HEK293 (cell line): ENCODE measurements around the gene MYO7B.
"Not testable (repeated sequence)": the region's sequence is repeated elsewhere in the genome, so short reads cannot be mapped to it uniquely, and the experiment has no call there.

ENCODE experiments used
- CTCF ChIA-PET: fragments of 350-600 bp; formaldehyde crosslinking; extraction: SDS; loops from one replicate; lab custom pipeline; 2021; ENCODE audit warnings: antibody characterized with exemption; lab: Yijun Ruan, JAX
- POLR2A ChIA-PET: fragments of 300-600 bp; formaldehyde crosslinking; extraction: SDS; loops from one replicate; lab custom pipeline; 2020; ENCODE audit warnings: antibody characterized with exemption, inconsistent platforms; lab: Yijun Ruan, JAX
- H3K27ac ChIP-seq: fragments of 200-500 bp; sonication (Bioruptor generic); 2 replicates; pipeline ENCODE4 v1.5.1; 2014; ENCODE audit warnings: low read depth, low read length, control low read depth, inconsistent platforms; ENCODE audit errors: extremely low read depth
- H3K36me3 ChIP-seq, 2 experiments: fragments of 200-500 bp in 1 of 2; sonication (Bioruptor generic) in 1 of 2; 1 replicate in 1 of 2; 2 replicates in 1 of 2; pipeline ENCODE4 v1.5.1; 2014 to 2017; ENCODE audit warnings: inconsistent platforms in 2 of 2, low read length in 2 of 2; ENCODE audit not compliant: control insufficient read depth in 2 of 2, insufficient read depth in 1 of 2
- H3K4me1 ChIP-seq: fragments of 200-500 bp; sonication (Bioruptor generic); 2 replicates; pipeline ENCODE4 v1.5.1; 2014; ENCODE audit warnings: mild to moderate bottlenecking, low read length, inconsistent platforms; ENCODE audit not compliant: control insufficient read depth, insufficient read depth
- H3K4me3 ChIP-seq: 2 replicates; pipeline ENCODE4 v1.5.1; 2011; ENCODE audit warnings: low read depth, mild to moderate bottlenecking, control low read depth, low read length, moderate library complexity
- H3K9me3 ChIP-seq: fragments of 200-500 bp; sonication (Bioruptor generic); 2 replicates; pipeline ENCODE4 v1.5.1; 2014; ENCODE audit warnings: low read depth, low read length, inconsistent platforms; ENCODE audit not compliant: control insufficient read depth, insufficient read depth
- FEZF1 ChIP-seq: fragments of 450-650 bp; formaldehyde crosslinking; IDR thresholded peaks from 2 replicates; pipeline ENCODE4 v1.5.1; 2016; ENCODE audit warnings: missing biosample characterization, missing genetic modification characterization
- RBAK ChIP-seq: fragments of 450-650 bp; formaldehyde crosslinking; IDR thresholded peaks from 2 replicates; pipeline ENCODE4 v1.5.1; 2016; ENCODE audit warnings: missing biosample characterization, missing genetic modification characterization
- REPIN1 ChIP-seq: fragments of 450-650 bp; formaldehyde crosslinking; IDR thresholded peaks from 2 replicates; pipeline ENCODE4 v1.5.1; 2017; ENCODE audit warnings: missing biosample characterization, missing genetic modification characterization, low read depth
- ZBTB1 ChIP-seq: fragments of 450-650 bp; formaldehyde crosslinking; IDR thresholded peaks from 2 replicates; pipeline ENCODE4 v1.5.1; 2016; ENCODE audit warnings: missing biosample characterization, missing genetic modification characterization
- ZBTB7A ChIP-seq: fragments of 450-650 bp; formaldehyde crosslinking; IDR thresholded peaks from 2 replicates; pipeline ENCODE4 v1.5.1; 2016; ENCODE audit warnings: low read depth, missing biosample characterization, missing genetic modification characterization
- ZNF138 ChIP-seq: fragments of 450-650 bp; formaldehyde crosslinking; IDR thresholded peaks from 2 replicates; pipeline ENCODE4 v1.5.1; 2016; ENCODE audit warnings: missing biosample characterization, missing genetic modification characterization, borderline replicate concordance
- ZNF184 ChIP-seq: fragments of 450-650 bp; IDR thresholded peaks from 2 replicates; pipeline ENCODE4 v1.5.1; 2018; ENCODE audit warnings: missing biosample characterization, mild to moderate bottlenecking, missing genetic modification characterization
- ZNF19 ChIP-seq: fragments of 450-650 bp; formaldehyde crosslinking; IDR thresholded peaks from 2 replicates; pipeline ENCODE4; 2016; ENCODE audit warnings: missing biosample characterization, missing genetic modification characterization, low read depth
- ZNF266 ChIP-seq: fragments of 450-650 bp; formaldehyde crosslinking; IDR thresholded peaks from 2 replicates; pipeline ENCODE4 v1.5.1; 2016; ENCODE audit warnings: missing biosample characterization, missing genetic modification characterization, low read depth
- ZNF366 ChIP-seq: fragments of 450-650 bp; formaldehyde crosslinking; conservative IDR thresholded peaks from 2 replicates; pipeline ENCODE4 v1.5.1; 2016; ENCODE audit warnings: missing biosample characterization, missing genetic modification characterization
- ZNF391 ChIP-seq: fragments of 450-650 bp; formaldehyde crosslinking; IDR thresholded peaks from 2 replicates; pipeline ENCODE4 v1.5.1; 2016; ENCODE audit warnings: low read depth, missing biosample characterization, missing genetic modification characterization, borderline replicate concordance
- ZNF394 ChIP-seq: fragments of 450-650 bp; formaldehyde crosslinking; IDR thresholded peaks from 2 replicates; pipeline ENCODE4 v1.5.1; 2016; ENCODE audit warnings: missing biosample characterization, missing genetic modification characterization, mild to moderate bottlenecking, moderate library complexity, borderline replicate concordance
- ZNF404 ChIP-seq: fragments of 450-650 bp; formaldehyde crosslinking; IDR thresholded peaks from 2 replicates; pipeline ENCODE4 v1.5.1; 2017; ENCODE audit warnings: missing biosample characterization, missing genetic modification characterization
- ZNF510 ChIP-seq: fragments of 450-650 bp; formaldehyde crosslinking; IDR thresholded peaks from 2 replicates; pipeline ENCODE4 v1.5.1; 2018; ENCODE audit warnings: mild to moderate bottlenecking, missing genetic modification characterization, missing biosample characterization; ENCODE audit not compliant: insufficient replicate concordance
- ZNF544 ChIP-seq: fragments of 450-650 bp; formaldehyde crosslinking; IDR thresholded peaks from 2 replicates; pipeline ENCODE4 v1.5.0; 2017; ENCODE audit warnings: missing biosample characterization, missing genetic modification characterization
- ZNF629 ChIP-seq: fragments of 450-650 bp; formaldehyde crosslinking; IDR thresholded peaks from 2 replicates; pipeline ENCODE4 v1.5.1; 2017; ENCODE audit warnings: missing biosample characterization, missing genetic modification characterization
- ZNF791 ChIP-seq: fragments of 450-650 bp; formaldehyde crosslinking; IDR thresholded peaks from 2 replicates; pipeline ENCODE4 v1.5.1; 2016; ENCODE audit warnings: missing biosample characterization, missing genetic modification characterization
- ZSCAN16 ChIP-seq: fragments of 450-650 bp; formaldehyde crosslinking; IDR thresholded peaks from 2 replicates; pipeline ENCODE4 v1.5.1; 2016; ENCODE audit warnings: missing biosample characterization, missing genetic modification characterization
- TF ChIP-seq, protein P1 (sequence below): fragments of 450-650 bp; formaldehyde crosslinking; IDR thresholded peaks from 2 replicates; pipeline ENCODE4 v1.5.1; 2016; ENCODE audit warnings: missing biosample characterization, missing genetic modification characterization
- TF ChIP-seq, protein P2 (sequence below): fragments of 450-650 bp; formaldehyde crosslinking; IDR thresholded peaks from 2 replicates; pipeline ENCODE4 v1.5.1; 2016; ENCODE audit warnings: missing biosample characterization, missing genetic modification characterization
- TF ChIP-seq, protein P3 (sequence below): fragments of 450-650 bp; formaldehyde crosslinking; IDR thresholded peaks from 2 replicates; pipeline ENCODE4 v1.5.1; 2016; ENCODE audit warnings: missing biosample characterization, missing genetic modification characterization
- TF ChIP-seq, protein P4 (sequence below): fragments of 450-650 bp; formaldehyde crosslinking; IDR thresholded peaks from 2 replicates; pipeline ENCODE4 v1.5.1; 2017; ENCODE audit warnings: missing biosample characterization, missing genetic modification characterization

The MYO7B gene

DNA sequence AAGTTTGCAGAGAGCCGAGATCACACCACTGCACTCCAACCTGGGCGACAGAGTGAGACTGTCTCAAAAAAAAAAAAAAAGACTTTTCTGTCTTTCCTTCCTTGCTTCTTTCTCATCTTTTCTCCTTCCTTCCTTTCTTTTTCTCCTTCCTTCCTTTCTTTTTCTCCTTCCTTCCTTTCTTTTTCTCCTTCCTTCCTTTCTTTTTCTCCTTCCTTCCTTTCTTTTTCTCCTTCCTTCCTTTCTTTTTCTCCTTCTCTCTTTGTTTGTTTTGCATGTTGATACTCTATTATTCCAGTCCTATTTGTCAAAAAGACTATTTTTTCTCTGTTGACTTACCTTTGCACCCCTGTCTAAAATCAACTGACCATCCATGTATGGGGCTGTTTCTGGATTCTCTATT, 36.9 kb downstream of the MYO7B start:
- CTCF ChIA-PET, POLR2A ChIA-PET, H3K36me3 ChIP-seq, H3K9me3 ChIP-seq, H3K4me1 ChIP-seq, H3K27ac ChIP-seq, H3K4me3 ChIP-seq: not testable (repeated sequence)
- TF ChIP-seq ZNF366: peak; percentile 60

DNA sequence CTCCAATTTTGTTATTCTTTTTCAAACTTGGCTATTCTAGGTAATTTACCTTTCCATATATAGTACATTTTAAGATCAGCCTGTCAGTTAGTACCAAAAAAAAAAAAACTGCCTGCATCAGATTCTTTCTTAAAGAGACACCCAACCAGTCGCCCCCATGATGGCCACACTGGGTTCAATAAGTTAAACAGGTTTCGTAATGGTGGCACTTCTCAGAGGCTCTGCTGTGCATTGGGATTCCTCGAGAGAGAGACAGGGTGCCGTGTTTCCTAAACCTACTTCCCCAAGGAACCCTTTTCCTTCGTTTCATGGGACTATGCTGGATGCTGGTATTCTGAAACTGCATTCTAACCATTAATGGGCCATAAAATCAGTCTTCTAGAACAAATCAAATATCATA, 37.4 kb downstream of the MYO7B start:
- Histone ChIP-seq H3K4me3 (no peak overlapping the region), H3K4me1 (no peaks in the 10 kb centered on the region), H3K36me3 (no peaks in the 10 kb centered on the region), H3K27ac (no peak overlapping the region), H3K9me3 (no peaks in the 10 kb centered on the region)
- TF ChIP-seq ZNF544 (tag by site-specific recombination) (no peak), FEZF1 (tag by site-specific recombination) (no peak), ZNF791 (no peak), RBAK (tag by site-specific recombination) (no peak), ZNF510 (no peak), ZNF629 (tag by site-specific recombination) (no peak), REPIN1 (tag by site-specific recombination) (no peak), ZNF404 (no peak)
- ChIA-PET POLR2A (no interaction called here), CTCF (no interaction called here)

DNA sequence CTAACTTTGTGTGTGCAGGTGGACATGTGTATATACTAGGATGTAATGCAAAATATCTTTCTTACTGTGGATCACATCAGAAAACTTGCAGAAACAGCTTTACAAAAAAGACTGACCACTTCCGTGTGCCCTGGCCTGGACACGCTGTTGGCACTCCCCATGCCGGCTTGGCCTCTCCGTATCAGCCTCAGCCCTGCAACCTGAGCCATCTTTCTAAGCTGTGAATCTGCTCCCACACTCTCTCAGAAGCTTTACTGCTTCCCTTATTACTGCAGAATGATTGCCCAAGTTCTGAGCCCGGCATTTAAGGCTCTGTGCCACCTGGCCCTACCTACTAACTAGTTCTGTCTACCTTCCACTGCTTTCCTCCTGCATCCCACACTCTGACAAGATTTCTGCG, 37.8 kb downstream of the MYO7B start:
- H3K27ac ChIP-seq: no peak overlapping the region
- TF ChIP-seq ZNF266 (no peak), ZBTB1 (no peak), ZNF19 (no peak), ZNF391 (no peak), ZSCAN16 (tag by site-specific recombination) (no peak), ZNF394 (no peak), ZNF184 (tag by site-specific recombination) (no peak), ZNF791 (no peak), ZBTB7A (tag by site-specific recombination) (no peak), ZNF138 (no peak)
- TF ChIP-seq, protein P1, sequence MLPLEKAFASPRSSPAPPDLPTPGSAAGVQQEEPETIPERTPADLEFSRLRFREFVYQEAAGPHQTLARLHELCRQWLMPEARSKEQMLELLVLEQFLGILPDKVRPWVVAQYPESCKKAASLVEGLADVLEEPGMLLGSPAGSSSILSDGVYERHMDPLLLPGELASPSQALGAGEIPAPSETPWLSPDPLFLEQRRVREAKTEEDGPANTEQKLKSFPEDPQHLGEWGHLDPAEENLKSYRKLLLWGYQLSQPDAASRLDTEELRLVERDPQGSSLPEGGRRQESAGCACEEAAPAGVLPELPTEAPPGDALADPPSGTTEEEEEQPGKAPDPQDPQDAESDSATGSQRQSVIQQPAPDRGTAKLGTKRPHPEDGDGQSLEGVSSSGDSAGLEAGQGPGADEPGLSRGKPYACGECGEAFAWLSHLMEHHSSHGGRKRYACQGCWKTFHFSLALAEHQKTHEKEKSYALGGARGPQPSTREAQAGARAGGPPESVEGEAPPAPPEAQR (tag by site-specific recombination): no peak
- TF ChIP-seq, protein P2, sequence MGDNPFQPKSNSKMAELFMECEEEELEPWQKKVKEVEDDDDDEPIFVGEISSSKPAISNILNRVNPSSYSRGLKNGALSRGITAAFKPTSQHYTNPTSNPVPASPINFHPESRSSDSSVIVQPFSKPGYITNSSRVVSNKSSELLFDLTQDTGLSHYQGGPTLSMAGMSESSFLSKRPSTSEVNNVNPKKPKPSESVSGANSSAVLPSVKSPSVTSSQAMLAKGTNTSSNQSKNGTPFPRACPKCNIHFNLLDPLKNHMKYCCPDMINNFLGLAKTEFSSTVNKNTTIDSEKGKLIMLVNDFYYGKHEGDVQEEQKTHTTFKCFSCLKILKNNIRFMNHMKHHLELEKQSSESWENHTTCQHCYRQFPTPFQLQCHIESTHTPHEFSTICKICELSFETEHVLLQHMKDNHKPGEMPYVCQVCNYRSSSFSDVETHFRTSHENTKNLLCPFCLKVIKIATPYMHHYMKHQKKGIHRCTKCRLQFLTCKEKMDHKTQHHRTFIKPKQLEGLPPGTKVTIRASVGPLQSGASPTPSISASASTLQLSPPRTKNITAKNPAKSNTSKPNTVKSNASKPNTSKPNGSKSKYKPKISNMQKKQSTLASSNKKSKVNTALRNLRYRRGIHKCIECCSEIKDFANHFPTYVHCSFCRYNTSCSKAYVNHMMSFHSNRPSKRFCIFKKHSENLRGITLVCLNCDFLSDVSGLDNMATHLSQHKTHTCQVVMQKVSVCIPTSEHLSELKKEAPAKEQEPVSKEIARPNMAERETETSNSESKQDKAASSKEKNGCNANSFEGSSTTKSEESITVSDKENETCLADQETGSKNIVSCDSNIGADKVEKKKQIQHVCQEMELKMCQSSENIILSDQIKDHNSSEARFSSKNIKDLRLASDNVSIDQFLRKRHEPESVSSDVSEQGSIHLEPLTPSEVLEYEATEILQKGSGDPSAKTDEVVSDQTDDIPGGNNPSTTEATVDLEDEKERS (tag by site-specific recombination): no peak
- TF ChIP-seq, protein P3, sequence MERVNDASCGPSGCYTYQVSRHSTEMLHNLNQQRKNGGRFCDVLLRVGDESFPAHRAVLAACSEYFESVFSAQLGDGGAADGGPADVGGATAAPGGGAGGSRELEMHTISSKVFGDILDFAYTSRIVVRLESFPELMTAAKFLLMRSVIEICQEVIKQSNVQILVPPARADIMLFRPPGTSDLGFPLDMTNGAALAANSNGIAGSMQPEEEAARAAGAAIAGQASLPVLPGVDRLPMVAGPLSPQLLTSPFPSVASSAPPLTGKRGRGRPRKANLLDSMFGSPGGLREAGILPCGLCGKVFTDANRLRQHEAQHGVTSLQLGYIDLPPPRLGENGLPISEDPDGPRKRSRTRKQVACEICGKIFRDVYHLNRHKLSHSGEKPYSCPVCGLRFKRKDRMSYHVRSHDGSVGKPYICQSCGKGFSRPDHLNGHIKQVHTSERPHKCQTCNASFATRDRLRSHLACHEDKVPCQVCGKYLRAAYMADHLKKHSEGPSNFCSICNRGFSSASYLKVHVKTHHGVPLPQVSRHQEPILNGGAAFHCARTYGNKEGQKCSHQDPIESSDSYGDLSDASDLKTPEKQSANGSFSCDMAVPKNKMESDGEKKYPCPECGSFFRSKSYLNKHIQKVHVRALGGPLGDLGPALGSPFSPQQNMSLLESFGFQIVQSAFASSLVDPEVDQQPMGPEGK (tag by site-specific recombination): no peak
- TF ChIP-seq, protein P4, sequence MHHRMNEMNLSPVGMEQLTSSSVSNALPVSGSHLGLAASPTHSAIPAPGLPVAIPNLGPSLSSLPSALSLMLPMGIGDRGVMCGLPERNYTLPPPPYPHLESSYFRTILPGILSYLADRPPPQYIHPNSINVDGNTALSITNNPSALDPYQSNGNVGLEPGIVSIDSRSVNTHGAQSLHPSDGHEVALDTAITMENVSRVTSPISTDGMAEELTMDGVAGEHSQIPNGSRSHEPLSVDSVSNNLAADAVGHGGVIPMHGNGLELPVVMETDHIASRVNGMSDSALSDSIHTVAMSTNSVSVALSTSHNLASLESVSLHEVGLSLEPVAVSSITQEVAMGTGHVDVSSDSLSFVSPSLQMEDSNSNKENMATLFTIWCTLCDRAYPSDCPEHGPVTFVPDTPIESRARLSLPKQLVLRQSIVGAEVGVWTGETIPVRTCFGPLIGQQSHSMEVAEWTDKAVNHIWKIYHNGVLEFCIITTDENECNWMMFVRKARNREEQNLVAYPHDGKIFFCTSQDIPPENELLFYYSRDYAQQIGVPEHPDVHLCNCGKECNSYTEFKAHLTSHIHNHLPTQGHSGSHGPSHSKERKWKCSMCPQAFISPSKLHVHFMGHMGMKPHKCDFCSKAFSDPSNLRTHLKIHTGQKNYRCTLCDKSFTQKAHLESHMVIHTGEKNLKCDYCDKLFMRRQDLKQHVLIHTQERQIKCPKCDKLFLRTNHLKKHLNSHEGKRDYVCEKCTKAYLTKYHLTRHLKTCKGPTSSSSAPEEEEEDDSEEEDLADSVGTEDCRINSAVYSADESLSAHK (tag by site-specific recombination): no peak
- H3K4me3 ChIP-seq: no peak overlapping the region
- POLR2A ChIA-PET: no interaction called here
- no peaks in the 10 kb centered on the region for H3K4me1 ChIP-seq
- H3K36me3 ChIP-seq: no peaks in the 10 kb centered on the region
- CTCF ChIA-PET: no interaction called here
- H3K9me3 ChIP-seq: no peaks in the 10 kb centered on the region
